ENCODE measurements around the gene ZMYND15. TPM values are rescaled to one million over a fixed set of nuclear protein-coding genes. Genes with fewer than 3 reads are reported as not detected.

The ZMYND15 gene
- total RNA-seq, 1 donor = 1.4 TPM

DNA sequence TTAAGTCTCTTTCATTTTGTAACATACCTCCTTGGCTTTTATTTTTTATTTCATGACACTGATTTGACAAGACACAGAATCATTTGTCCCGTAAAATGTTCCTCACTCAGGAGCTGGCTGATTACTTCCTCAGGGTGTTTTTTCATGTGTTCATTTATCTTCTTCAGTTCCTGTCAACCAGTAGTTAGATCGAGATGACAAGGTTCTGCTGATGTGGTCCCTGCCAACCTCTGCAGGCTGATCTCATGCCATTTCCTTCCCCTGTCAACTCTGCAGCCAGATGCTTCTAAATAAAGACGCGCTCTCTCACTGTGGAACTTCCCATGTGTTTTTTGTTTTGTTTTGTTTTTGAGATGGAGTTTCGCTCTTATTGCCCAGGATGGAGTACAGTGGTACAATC is 8.2 kb downstream of the ZMYND15 start:
- H3K79me2 ChIP-seq (ENCODE audit: insufficient read depth, low read length) = no peaks in the 10 kb centered on the region
- no peak for TF ChIP-seq CTCF (IDR thresholded peaks at IDR 0.05; ENCODE audit: extremely low read depth, low read depth, low read length)
- H3K4me1 ChIP-seq (ENCODE audit: insufficient read depth, low read length) = no peaks in the 10 kb centered on the region
- no peaks in the 10 kb centered on the region for H4K20me1 ChIP-seq (ENCODE audit: insufficient read depth, low read length)
- no peak for DNase-seq (ENCODE audit: insufficient read length, low spot score, missing footprints)
- no peaks in the 10 kb centered on the region for H3K36me3 ChIP-seq (ENCODE audit: insufficient read depth, low read length)
- no peak overlapping the region for H3K27ac ChIP-seq (ENCODE audit: low read depth, low read length)
- H2AFZ ChIP-seq (ENCODE audit: low read length) = no peak overlapping the region
- H3K4me3 ChIP-seq (ENCODE audit: insufficient read depth, low read length) = no peak overlapping the region
- no peaks in the 10 kb centered on the region for H3K9me3 ChIP-seq (ENCODE audit: low read depth, low read length)
- peaks cover 44% of the 10 kb centered on the region for H3K27me3 ChIP-seq (ENCODE audit: insufficient read depth, low read length)
- no peak overlapping the region for H3K4me2 ChIP-seq (ENCODE audit: insufficient read depth, low read length)

DNA sequence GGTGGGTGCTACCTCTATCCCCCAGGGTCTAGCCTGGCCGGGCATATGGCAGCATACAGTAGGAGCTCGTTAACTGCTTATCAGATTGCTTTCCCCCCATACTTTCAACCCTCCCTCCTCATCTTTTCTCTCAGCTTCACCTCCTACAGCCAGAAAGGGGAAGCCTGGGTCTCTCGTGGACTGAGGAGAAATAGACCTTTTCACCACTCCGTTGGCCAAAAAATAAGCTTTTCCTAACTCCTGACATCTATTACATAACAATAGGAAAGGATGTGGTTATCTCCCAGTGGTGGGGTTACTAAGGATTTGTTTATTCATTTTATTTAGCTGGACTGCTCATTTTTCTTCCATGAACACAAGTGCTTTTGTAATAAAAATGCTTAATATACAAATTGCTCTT is 9.1 kb downstream of the ZMYND15 start:
- Histone ChIP-seq H3K4me2 (ENCODE audit: insufficient read depth, low read length) (no peak overlapping the region), H3K9me3 (ENCODE audit: low read depth, low read length) (no peaks in the 10 kb centered on the region), H2AFZ (ENCODE audit: low read length) (no peak overlapping the region), H4K20me1 (ENCODE audit: insufficient read depth, low read length) (no peaks in the 10 kb centered on the region), H3K4me3 (ENCODE audit: insufficient read depth, low read length) (no peak overlapping the region), H3K79me2 (ENCODE audit: insufficient read depth, low read length) (no peaks in the 10 kb centered on the region), H3K4me1 (ENCODE audit: insufficient read depth, low read length) (no peaks in the 10 kb centered on the region), H3K27ac (ENCODE audit: low read depth, low read length) (no peak overlapping the region), H3K27me3 (ENCODE audit: insufficient read depth, low read length) (peaks cover 49% of the 10 kb centered on the region), H3K36me3 (ENCODE audit: insufficient read depth, low read length) (no peaks in the 10 kb centered on the region)
- no peak for DNase-seq (ENCODE audit: insufficient read length, low spot score, missing footprints)
- TF ChIP-seq CTCF (IDR thresholded peaks at IDR 0.05; ENCODE audit: extremely low read depth, low read depth, low read length) = no peak

GRCh38 chr17:4750606-4751005 is 11.0 kb downstream of the ZMYND15 start:
- no peaks in the 10 kb centered on the region for H3K79me2 ChIP-seq (ENCODE audit: insufficient read depth, low read length)
- TF ChIP-seq CTCF (IDR thresholded peaks at IDR 0.05; ENCODE audit: extremely low read depth, low read depth, low read length) = no peak
- no peaks in the 10 kb centered on the region for H4K20me1 ChIP-seq (ENCODE audit: insufficient read depth, low read length)
- no peak for DNase-seq (ENCODE audit: insufficient read length, low spot score, missing footprints)
- no peak overlapping the region for H2AFZ ChIP-seq (ENCODE audit: low read length)
- peaks cover 55% of the 10 kb centered on the region for H3K27me3 ChIP-seq (ENCODE audit: insufficient read depth, low read length)
- no peaks in the 10 kb centered on the region for H3K36me3 ChIP-seq (ENCODE audit: insufficient read depth, low read length)
- H3K4me1 ChIP-seq (ENCODE audit: insufficient read depth, low read length) = no peaks in the 10 kb centered on the region
- no peak overlapping the region for H3K27ac ChIP-seq (ENCODE audit: low read depth, low read length)
- H3K4me3 ChIP-seq (ENCODE audit: insufficient read depth, low read length) = no peak overlapping the region
- no peak overlapping the region for H3K4me2 ChIP-seq (ENCODE audit: insufficient read depth, low read length)
- H3K9me3 ChIP-seq (ENCODE audit: low read depth, low read length) = no peaks in the 10 kb centered on the region

DNA sequence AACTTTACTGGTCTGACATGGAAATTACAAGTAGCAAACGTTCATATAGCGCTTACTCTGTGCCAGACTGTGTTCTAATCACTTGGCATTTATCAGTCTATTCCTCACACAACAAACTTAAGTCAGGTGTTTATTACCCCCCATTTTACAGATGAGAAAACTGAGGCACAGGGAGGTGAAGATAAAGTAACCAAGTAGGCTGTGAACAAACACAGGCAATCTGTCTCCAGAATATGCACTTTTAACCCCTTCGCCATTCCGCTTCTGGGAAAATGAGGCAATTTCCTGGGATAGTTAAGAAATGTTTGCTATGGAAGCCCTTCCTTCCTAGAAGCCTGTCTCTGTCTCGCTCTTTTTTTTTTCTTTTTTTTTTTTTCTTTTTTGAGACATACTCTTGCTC is 12.3 kb downstream of the ZMYND15 start:
- Histone ChIP-seq H3K79me2 (ENCODE audit: insufficient read depth, low read length) (no peaks in the 10 kb centered on the region), H3K27me3 (ENCODE audit: insufficient read depth, low read length) (peaks cover 58% of the 10 kb centered on the region), H3K4me1 (ENCODE audit: insufficient read depth, low read length) (no peaks in the 10 kb centered on the region), H3K9me3 (ENCODE audit: low read depth, low read length) (no peaks in the 10 kb centered on the region), H3K4me3 (ENCODE audit: insufficient read depth, low read length) (no peak overlapping the region), H2AFZ (ENCODE audit: low read length) (no peak overlapping the region), H3K4me2 (ENCODE audit: insufficient read depth, low read length) (no peak overlapping the region), H3K36me3 (ENCODE audit: insufficient read depth, low read length) (no peaks in the 10 kb centered on the region), H4K20me1 (ENCODE audit: insufficient read depth, low read length) (no peaks in the 10 kb centered on the region), H3K27ac (ENCODE audit: low read depth, low read length) (no peak overlapping the region)
- TF ChIP-seq CTCF (IDR thresholded peaks at IDR 0.05; ENCODE audit: extremely low read depth, low read depth, low read length) = no peak
- DNase-seq (ENCODE audit: insufficient read length, low spot score, missing footprints) = no peak
